AG09319 (cell line): ENCODE data around the gene PSMG4.
A peak's percentile ranks its signal among the peaks of the same experiment; 100 is the strongest.

ENCODE experiments used
- DNase-seq: peaks from one replicate; pipeline ENCODE4 v3.0.0-alpha.2; 2010; ENCODE audit warnings: low read depth; ENCODE audit errors: extremely low read depth
- TF ChIP-seq, protein P1 (sequence below): IDR thresholded peaks from 2 replicates; pipeline ENCODE4 v1.5.1; 2011; ENCODE audit warnings: low read depth, mild to moderate bottlenecking, inconsistent platforms, low read length, moderate library complexity

Gene PSMG4

DNA sequence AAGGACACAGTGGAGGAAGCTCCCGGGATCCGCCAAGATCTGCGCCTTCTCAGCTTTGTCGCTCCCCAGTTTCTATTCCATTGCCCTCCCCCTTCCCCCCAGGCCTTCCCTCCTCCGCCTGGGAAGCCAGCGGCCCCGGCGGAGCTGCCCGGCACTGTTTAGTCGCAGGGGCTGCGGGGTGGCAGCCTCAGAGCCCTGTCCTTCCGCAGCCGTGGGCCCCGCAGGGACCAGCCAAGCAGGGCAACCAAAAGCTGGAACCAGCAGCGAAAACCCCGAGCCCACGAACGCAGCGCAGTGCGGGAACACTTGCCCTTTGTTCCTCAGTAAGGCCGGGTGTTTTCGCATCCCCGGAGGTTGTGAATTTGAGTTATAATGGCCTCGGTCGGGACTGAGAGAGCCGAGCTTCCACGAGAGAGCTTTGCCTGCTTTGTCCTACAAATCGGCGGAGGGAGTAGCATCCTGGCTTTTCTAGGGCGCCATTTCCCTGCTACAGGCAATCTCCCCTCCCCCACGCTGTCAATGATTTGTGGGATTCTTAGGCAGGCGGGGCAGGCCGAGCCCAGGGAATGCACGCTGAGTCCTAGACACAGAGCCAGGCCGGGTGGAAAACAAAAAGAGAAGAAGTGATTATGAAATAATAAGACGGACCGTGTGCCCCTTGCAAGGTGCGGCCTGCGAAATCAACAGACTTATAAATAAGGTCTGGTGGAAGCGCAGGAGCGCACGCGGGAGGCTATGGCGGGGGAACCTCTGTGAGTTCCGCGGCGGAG is 27.3 kb upstream of the PSMG4 start:
- TF ChIP-seq, protein P1, sequence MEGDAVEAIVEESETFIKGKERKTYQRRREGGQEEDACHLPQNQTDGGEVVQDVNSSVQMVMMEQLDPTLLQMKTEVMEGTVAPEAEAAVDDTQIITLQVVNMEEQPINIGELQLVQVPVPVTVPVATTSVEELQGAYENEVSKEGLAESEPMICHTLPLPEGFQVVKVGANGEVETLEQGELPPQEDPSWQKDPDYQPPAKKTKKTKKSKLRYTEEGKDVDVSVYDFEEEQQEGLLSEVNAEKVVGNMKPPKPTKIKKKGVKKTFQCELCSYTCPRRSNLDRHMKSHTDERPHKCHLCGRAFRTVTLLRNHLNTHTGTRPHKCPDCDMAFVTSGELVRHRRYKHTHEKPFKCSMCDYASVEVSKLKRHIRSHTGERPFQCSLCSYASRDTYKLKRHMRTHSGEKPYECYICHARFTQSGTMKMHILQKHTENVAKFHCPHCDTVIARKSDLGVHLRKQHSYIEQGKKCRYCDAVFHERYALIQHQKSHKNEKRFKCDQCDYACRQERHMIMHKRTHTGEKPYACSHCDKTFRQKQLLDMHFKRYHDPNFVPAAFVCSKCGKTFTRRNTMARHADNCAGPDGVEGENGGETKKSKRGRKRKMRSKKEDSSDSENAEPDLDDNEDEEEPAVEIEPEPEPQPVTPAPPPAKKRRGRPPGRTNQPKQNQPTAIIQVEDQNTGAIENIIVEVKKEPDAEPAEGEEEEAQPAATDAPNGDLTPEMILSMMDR, result no peak
- DNase-seq, result peak; percentile 44

DNA sequence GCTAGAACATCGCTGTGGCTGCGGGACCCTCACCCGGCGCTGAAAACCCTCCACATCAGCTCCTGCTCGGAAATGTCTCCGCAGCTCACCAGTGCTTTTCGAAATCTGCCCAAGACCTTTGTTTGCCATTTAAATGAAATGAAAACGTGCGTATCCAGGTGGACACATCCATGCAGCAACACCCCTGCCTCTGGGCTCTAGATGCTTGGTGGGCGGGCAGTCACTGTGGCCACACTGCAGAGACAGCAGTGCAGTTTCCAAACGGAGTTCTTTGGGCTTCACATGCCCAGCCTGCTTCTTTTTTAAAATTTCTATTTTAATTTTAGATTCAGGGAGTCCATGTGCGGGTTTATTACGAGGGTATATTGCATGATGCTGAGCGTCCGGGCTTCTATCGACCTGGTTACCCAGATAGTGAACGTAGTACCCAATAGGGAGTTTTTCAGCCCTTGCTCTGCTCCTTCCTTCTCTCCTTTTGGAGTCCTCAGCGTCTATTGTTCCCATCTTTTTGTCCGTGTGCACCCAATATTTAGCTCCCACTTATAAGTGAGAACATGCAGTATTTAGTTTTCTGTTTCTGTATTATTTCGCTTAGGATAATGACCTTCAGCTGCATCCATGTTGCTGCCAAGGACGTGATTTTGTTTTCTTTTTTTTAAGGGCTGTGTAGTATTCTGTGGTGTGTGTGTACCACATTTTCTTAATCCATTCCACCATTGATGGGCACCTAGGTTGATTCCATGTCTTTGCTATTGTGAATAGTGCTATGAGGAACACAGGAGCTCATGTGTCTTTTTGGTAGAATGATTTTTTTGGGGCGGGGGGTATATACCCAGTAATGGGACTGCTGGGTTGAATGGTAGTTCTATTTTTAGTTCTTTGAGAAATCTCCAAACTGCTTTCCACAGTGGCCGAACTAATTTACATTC is 26.5 kb upstream of the PSMG4 start:
- TF ChIP-seq, protein P1, result no peak
- DNase-seq, result no peak

DNA sequence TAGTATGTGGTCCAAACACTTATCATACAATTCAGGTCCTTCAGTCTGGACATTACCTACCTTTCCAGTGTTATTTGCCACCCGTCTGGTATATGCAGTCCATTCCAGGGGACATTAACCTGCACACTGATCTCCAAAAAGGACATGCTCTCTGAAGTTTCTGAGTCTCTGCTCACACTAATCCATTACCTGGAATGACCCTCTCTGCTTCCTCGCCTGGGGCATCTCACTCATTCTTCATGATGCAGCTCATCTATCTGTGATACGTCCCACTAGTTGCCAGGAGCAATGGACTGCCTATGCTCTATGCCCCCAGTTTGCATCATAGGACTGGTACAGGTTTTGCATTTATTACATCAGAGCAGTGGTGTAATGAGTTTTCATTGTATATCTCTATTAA is 25.4 kb upstream of the PSMG4 start:
- TF ChIP-seq, protein P1, result no peak
- DNase-seq, result no peak

DNA sequence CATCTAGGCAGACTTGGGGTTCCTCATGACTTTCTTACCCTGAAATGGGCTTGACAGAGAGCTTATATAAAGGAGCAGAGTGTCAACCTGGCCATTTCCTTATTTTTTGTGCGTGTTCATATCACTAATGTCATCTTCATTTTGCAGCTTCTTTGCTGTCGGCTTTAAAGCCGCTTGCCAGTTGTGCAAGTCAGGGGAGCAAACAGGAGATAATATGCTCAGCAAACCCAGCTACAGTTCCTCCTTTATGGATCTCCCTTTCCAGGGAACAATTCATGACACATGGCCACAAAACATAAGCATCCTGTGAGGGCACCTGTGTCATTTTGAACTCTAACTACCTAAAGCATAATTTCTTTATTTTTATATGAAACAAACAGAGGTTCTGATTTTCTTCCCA is 24.8 kb upstream of the PSMG4 start:
- TF ChIP-seq, protein P1, result no peak
- no peak for DNase-seq

DNA sequence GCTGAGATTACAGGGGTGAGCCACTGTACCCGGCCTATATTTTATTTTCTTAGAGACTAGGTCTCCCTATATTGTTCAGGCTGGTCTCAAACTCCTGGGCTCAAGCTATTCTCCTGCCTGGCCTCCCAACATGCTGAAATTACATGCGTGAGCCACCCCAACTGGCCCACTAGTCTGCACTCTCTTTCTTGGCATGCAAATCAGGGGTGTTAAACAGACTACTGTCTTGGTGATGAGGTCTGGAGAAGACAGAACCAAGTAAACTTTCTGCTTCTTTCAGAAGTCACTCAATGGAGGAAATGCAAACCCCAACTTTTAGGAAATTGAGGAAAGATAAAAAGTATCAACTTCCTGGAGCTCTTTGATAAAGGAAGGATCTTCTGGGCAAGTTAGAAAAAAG is 23.3 kb upstream of the PSMG4 start:
- TF ChIP-seq, protein P1, result no peak
- no peak for DNase-seq

DNA sequence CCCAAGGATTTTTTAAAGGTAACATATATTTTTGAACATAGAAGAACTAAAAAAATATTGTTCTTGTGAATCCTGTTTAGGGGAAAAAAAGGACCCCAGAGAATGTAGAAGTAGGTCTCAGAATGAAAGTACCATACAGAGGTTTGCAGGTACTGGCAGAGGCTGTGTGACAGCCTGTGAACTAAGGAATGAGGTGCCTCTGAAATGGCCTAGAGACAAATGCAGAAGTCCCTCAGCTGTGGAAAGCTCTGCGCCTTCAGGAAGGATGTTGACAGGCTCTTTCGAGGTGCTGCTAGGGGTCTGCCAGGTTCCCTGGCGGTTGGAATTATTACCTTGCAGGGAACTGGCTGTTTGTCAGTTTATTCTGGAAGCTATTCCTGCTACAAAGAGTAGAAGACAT is 22.7 kb upstream of the PSMG4 start:
- DNase-seq, result no peak
- TF ChIP-seq, protein P1, result no peak
